ENCODE data around the gene LIME1.
"Not testable (repeated sequence)": the region's sequence is repeated elsewhere in the genome, so short reads cannot be mapped to it uniquely, and the experiment has no call there.

Gene LIME1

GRCh38 chr20:63708301-63709148 lies 27.9 kb upstream of the LIME1 start:
- no peak for FAIRE-seq

DNA sequence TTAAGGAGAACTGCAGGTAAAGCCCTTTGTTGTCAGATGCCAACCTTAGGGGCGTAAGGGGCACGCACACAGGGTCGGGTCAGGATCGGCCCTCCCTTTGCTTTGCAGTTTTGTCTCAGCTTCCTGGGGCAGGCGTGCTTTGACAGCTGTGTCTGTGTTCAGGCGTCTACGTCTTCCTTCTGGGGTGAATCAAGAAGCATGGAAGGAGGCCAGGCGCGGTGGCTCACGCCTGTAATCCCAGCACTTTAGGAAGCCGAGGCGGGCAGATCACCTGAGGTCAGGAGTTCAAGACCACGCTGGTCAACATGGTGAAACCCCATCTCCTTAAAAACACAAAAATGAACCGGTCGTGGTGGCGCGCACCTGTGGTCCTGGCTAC lies 27.3 kb upstream of the LIME1 start:
- no peak for FAIRE-seq

DNA sequence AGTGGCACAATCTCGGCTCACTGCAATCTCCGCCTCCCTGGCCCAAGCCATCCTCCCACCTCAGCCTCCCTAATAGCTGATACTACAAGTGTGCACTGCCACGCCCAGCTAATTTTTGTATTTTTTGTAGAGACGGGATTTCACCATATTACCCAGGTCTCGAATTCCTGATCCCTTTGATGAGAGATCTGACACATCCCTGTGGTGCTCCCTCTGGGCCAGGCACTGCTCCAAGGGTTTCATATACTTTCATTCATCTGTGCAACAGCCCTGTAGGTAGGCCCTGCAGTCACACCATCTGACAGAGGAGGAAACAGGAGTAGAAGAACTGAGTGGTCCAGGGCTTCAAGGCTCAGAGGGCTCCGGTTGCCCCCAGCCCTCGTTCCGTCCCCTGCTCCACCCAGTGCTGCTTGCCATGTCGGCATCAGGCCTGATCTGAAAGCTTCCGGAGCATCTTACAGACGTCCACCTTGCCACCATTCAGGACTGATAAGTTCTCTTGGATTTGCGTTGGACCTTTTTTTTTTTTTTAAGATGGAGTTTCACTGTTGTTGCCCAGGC lies 25.3 kb upstream of the LIME1 start:
- FAIRE-seq = no peak

- no peak for FAIRE-seq
These were observed 24.3 kb upstream of the LIME1 start for GRCh38 chr20:63712191-63712590.

DNA sequence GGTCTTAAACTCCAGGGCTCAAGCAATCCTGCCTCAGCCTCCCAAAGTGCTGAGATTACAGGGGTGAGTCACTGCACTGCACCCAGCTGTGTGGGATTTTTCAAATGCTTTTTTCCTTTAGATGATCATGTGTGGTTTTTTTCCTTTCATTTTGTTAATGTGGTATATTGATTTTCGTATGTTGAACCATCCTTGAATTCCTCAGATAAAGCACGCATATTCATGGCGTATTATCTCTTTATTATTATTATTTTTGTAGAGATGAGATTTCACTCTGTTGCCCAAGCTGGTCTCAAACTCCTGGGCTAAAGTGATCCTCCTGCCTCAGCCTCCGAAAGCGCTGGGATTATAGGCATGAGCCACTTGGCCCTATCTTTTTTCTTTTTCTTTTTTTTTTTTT lies 21.6 kb upstream of the LIME1 start:
- no peak for FAIRE-seq

DNA sequence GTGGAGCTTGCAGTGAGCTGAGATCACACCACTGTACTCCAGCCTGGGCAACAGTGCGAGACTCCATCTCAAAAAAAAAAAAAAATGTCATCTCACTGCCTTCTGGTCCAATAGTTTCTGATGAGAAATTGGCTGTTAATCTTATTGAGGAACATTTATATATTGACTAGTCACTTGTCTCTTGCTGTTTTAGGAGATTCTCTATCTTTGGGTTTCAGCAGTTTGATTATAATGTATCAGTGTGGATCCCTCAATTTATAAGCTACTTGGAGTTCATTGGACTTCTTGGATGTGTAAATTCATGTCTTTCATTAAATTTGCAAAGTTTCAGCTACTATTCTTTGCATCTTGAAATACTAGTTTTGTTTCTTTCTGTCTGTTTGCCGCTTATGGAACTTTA lies 17.5 kb upstream of the LIME1 start:
- no peak for FAIRE-seq

- not testable (repeated sequence) for FAIRE-seq
These were observed 13.4 kb upstream of the LIME1 start for GRCh38 chr20:63722967-63723622.

GRCh38 chr20:63730189-63730733 lies 6.2 kb upstream of the LIME1 start:
- not testable (repeated sequence) for FAIRE-seq

GRCh38 chr20:63731410-63731809 lies 5.1 kb upstream of the LIME1 start:
- FAIRE-seq = no peak

DNA sequence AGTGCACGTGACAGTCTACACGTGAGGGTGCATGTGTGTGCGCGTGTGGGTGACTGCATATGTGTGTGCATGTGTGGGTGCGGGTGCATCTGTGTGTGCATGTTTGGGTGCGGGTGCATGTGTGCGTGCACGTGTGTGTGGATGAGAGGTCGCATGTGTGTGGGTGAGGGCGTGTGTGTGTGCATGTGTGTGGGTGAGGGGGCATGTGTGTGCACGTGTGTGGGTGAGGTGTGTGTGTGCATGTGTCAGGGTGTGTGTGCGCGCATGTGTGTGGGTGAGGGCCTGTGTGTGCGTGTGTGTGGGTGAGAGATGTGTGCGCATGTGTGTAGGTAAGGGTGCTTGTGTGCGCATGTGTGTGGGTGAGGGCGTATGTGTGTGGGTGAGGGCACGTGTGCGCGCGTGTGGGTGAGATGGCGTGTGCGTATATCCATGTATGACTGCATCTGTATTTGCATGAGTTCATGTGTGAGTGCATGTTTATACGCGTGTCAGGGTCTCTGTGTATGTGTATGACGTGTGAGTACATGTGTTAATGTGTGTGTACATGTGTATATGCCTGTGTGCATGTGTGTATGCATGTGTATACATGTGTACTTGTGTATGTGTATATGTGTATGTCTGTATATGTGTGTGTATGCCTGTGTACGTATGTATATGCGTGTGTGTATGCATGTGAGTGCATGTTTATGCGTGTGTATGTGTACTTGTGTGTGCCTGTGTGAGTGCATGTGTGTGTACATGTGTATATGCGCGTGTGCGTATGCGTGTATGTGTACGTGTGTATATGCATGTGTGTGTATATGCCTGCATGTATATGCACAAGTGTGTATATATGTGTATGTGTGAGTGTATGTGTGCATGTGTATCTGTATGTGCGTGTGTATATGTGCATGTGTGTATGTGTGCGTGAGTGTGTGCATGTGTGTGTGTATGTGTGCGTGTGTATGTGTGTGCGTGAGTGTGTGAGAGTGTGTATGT lies 4.1 kb upstream of the LIME1 start:
- no peak for FAIRE-seq

- FAIRE-seq = no peak
These were observed 3.3 kb upstream of the LIME1 start for GRCh38 chr20:63733117-63733516.

DNA sequence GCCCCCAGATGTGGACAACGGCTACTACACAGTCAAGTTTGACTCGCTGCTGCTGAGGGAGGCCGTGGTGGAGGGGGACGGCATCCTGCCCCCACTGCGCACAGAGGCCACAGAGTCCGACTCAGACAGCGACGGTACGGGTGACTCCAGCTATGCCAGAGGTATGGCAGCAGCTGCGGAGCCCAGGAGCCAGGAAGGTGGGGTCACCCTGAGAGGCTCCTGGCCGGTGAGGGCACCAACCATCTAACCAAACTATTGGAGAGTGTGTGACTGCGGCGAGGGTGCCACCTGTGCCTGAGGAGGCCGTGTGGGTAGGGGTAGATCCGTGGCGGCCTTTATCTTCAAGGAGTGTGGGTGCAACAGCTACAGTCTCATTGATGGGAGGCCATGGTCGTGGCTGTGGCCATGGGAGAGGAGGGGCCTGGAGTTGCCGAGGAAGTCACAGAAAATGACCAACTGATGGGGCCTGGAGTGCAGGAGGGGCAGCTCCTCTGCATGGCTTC lies 2.8 kb upstream of the LIME1 start:
- FAIRE-seq = no peak

DNA sequence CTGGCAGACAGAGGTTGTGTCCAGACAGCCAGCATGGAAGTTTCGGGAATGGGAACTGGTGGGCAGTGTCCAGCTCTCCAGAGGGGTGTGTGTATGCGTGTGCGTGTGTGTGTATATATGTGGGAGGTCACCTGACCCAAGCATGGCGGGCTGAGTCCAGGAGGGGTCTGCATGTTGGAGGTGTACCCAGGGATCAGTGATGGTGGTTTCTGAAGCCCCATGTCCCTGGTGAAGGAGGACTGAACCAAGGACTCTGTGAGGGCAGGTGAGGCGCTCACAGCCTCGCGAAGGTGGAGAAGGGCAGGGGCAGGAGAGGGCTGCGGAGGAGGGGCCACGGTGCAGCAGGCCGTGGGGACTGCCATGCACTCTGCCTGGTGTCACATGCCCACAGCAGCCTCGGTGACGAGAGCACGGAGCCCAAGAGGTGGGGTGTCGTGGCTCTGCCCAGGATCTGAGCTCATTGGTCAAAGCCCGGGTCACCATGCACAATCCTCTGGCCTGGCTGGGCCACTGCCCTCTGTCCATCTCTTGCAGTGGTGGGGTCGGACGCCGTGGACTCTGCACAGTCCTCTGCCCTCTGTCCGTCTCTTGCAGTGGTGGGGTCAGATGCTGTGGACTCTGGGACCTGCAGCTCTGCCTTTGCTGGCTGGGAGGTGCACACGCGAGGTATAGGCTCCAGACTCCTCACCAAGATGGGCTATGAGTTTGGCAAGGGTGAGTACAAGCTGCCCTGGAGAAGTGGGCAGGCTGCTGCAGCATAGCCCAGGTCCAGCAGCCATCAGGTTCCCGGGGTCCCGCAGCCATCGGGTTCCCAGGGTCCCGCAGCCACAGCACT lies 2.1 kb upstream of the LIME1 start:
- FAIRE-seq = no peak

DNA sequence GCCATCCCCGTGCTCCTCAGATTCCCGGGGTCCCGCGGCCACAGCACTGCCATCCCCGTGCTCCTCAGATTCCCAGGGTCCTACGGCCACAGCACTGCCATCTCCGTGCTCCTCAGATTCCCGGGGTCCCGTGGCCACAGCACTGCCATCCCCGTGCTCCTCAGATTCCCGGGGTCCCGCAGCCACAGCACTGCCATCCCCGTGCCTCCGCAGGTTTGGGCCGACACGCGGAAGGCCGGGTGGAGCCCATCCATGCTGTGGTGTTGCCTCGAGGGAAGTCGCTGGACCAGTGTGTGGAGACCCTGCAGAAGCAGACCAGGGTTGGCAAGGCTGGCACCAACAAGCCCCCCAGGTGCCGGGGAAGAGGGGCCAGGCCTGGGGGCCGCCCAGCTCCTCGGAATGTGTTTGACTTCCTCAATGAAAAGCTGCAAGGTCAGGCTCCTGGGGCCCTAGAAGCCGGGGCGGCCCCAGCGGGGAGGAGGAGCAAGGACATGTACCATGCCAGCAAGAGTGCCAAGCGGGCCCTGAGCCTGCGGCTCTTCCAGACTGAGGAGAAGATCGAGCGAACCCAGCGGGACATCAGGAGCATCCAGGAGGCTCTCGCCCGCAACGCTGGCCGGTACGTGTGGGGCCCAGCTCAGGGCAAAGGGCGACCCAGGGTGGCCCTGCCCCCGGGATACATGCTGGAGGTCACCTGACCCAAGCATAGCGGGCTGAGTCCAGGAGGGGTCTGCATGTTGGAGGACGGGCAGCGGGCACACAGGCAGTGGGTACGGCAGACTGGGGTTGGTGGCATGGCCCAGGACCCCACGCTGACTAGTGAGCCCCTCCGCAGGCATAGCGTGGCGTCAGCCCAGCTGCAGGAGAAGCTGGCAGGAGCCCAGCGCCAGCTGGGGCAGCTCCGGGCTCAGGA lies 1.3 kb upstream of the LIME1 start:
- FAIRE-seq = no peak

DNA sequence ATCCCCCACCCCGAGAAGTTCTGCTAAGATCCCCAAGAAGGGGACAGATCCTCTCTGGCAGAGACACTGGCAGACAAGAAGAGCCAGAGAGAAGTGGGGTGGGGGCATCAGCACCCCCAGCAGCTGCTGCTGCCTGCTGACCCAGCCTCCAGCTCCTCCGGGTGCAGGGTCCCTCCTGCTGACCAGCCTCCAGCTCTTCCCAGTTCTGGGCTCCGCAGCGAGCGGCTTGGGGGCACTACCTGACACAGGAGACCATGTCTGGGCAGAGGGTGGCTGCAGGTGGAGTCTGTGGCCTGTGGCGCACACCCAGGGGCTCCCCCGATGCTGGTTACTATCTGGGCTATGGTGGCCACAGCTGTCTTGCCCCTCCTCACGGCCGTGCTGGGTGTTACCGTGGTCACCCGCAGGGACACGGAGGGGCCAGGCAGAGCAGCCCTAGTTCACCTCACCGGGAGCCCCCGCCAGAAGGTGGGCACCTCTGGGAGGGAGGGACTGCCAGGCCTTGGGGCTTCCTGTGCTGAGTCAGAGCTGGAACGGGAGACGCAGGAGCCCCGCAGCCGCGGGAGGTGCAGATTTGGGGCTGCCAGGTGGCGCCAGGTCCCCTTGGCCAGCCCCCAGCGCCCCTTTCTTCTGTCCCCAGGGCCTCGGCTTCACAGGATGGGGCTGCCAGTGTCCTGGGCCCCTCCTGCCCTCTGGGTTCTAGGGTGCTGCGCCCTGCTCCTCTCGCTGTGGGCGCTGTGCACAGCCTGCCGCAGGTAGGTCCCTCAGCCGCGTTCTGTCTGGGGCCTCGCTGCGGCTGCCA lies 630 bp downstream of the LIME1 start:
- FAIRE-seq = no peak

DNA sequence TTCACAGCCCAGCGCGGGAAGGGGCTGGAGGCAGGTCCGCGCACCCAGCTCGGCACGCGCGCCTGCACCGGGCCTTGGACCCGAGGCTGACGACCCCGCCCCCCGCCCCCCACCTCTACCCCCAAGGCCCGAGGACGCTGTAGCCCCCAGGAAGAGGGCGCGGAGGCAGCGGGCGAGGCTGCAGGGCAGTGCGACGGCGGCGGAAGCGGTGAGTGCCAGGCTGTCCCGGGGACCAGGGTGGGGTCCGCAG lies 1.2 kb downstream of the LIME1 start:
- no peak for FAIRE-seq

GRCh38 chr20:63737945-63738686 lies 1.7 kb downstream of the LIME1 start:
- no peak for FAIRE-seq

GRCh38 chr20:63738687-63739129 lies 2.2 kb downstream of the LIME1 start:
- no peak for FAIRE-seq
